Measurements from ENCODE around the gene PMVK.

Gene PMVK

DNA sequence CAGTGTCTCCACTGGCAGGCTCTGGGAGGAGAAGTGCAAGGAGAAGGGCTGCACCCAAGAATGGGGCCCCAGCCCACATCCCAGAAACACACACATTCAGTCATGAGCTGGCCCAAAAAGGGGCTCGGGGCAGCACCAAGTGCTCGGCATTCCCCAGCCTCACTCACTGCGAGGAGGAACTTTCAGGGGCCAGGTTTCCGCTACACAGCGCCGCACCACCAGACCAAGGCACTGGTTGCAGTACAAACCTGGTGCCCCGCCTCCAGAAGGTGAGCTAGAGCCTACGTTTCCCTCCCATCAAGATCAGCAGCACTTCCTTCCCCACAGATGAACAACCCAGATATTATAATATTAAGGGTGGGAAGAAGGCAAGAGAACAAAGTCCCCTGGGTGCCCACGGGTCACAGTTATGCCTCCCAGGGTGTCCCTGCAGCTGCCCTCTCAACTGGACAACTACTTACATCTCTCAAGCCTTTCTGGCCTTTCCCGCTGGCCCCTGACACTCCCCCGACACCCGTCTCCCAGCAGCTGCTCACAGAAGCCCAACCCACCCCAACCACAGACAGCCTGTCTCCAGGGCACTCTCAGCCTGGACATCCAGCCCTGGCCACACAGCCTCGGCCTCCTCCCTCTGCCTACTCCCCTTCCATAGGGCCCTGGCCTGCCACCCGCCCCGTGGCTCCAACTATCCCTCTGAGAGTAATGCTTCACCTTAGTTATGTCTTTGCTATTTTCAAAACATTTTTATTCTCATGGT lies 15.6 kb upstream of the PMVK start:
- DNase-seq (ENCODE audit: low read depth, low spot score): no peak

GRCh38 chr1:154948079-154948478 lies 11.6 kb upstream of the PMVK start:
- DNase-seq (ENCODE audit: low read depth, low spot score): no peak

- DNase-seq (ENCODE audit: low read depth, low spot score): no peak
Observed at GRCh38 chr1:154945962-154946850, 9.7 kb upstream of the PMVK start.

DNA sequence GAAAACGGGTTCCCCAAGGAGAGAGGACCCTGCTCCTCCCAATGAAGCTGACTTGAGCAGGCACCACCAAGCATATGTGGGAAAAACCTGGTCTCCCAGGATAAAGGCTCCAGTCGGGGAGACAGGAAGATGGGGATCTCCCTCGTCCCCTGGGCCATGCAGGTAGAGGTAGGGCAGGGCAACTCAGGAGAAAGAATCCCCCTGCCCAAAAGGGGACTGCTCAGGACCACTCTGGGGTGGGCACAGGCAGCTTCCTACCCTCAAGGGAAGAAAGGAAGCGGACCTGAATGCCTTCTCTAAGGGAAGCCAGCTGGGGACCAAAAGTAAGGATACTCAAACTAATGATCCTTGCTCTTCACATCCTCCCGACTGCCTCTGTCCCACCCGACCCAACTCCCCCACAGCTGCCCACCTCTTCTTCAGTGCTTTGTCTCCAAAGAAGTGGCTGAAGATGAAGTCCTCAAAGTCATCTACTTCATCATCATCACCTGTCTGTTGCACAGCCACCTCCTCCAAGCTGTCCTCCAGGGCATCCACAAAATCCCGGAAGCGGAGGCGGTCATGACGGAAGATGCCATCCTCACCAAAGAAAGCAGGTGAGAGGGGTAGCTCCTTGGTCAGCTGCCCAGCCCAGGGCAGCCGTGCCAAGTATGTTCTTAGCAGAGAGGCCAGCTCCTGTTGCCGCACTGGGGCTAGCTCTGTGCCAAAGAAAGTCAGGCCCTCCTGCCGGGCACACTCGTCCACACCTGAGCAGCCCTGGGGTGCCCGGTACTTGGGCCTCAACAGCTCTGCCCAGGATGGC lies 8.8 kb upstream of the PMVK start:
- DNase-seq (ENCODE audit: low read depth, low spot score): no peak

- no peak for DNase-seq (ENCODE audit: low read depth, low spot score)
Observed at GRCh38 chr1:154944401-154945159, 8.1 kb upstream of the PMVK start.

- no peak for DNase-seq (ENCODE audit: low read depth, low spot score)
Observed at GRCh38 chr1:154943649-154944400, 7.3 kb upstream of the PMVK start.

- no peak for DNase-seq (ENCODE audit: low read depth, low spot score)
Observed at GRCh38 chr1:154941333-154942013, 5.0 kb upstream of the PMVK start.

DNA sequence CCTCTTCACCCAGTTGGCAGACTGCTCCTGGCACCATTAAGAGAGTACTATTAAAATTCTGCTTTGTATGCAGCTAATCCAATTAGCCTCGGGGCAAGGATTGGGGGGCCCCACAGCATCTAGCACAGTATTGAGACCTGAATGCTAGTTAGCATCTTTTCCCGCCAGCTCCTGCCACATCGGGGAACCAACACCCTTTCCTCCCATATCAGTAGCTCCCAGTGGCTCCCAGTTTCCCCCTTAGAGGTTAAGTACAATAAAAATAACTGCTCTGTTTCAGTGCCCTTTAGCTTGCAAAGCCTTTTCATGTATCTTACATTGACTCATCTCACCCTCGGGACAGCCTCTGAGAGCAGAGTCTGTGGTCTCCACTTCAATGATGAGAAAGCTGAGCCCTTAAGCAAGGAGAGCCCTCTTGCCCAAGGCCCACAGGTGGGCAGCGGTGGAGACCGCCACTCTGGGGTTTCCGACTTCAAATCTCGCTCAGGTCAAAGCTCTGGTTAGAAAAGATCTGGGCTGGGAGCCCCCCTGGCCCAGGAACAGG lies 4.2 kb upstream of the PMVK start:
- DNase-seq (ENCODE audit: low read depth, low spot score): no peak

- no peak for DNase-seq (ENCODE audit: low read depth, low spot score)
Observed at GRCh38 chr1:154940213-154940560, 3.7 kb upstream of the PMVK start.

- no peak for DNase-seq (ENCODE audit: low read depth, low spot score)
Observed at GRCh38 chr1:154938604-154939399, 2.3 kb upstream of the PMVK start.

- DNase-seq (ENCODE audit: low read depth, low spot score): no peak
Observed at GRCh38 chr1:154937988-154938386, 1.5 kb upstream of the PMVK start.

- DNase-seq (ENCODE audit: low read depth, low spot score): peak; percentile 71
Observed at GRCh38 chr1:154937085-154937987, 817 bp upstream of the PMVK start.

DNA sequence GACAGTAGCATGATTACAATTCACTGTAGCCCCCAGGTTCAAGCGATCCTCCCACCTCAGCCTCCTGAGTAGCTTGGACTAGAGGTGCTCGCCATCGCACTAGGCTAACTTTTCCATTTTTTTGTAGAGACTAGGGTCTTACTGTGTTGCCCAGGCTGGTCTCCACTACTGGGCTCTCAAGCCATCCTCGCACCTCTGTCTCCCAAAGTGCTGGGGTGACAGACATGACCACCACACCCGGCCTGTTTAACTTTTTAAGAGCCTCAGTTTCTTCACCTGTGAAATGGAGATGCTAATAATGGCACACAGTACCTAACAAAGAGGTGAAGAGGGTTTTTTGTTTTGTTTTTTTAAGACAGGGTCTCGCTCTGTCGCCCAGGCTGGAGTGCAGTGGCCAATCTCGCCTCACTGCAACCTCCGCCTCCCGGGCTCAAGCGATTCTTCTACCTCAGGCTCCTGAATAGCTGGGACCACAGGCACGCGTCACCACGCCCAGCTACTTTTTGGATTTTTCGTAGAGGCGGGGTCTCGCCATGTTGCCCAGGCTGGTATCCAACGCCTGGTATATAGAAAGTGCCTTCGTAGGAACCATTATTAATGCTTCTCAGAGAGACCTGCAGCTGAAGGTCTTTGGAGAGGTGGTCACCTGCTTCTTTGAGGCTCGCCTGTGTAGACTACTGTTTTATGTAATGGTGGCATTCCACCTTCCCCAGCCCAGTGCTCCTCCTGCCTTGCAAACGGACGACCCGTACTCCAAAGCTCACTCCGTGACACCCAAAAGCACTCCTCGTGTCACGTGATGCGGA lies 567 bp downstream of the PMVK start:
- DNase-seq (ENCODE audit: low read depth, low spot score): no peak

DNA sequence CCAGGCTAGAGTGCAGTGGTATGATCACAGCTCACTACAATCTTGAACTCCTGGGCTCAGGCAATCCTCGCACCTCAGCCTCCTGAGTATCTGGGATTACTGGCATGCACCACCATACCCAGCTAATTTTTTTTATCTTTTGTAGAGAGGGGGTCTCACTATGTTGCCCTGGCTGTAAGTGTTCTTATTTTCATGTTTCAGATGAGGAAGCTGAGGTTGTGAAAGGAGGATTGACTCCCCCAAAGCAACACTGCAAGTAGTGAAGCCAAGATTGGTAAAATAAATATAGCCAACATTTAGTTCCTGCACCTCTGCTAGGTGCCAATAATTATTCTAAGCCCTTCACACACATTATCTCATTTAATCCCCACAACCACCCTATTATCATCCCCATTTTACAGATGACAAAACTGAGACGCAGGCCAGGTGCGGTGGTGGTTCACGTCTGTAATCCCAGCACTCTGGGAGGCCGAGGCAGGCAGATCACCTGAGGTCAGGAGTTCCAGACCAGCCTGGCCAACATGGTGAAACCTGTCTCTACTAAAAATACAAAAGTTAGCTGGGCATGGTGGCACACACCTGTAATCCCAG lies 2.1 kb downstream of the PMVK start:
- no peak for DNase-seq (ENCODE audit: low read depth, low spot score)

GRCh38 chr1:154931940-154932487 lies 4.5 kb downstream of the PMVK start:
- no peak for DNase-seq (ENCODE audit: low read depth, low spot score)

DNA sequence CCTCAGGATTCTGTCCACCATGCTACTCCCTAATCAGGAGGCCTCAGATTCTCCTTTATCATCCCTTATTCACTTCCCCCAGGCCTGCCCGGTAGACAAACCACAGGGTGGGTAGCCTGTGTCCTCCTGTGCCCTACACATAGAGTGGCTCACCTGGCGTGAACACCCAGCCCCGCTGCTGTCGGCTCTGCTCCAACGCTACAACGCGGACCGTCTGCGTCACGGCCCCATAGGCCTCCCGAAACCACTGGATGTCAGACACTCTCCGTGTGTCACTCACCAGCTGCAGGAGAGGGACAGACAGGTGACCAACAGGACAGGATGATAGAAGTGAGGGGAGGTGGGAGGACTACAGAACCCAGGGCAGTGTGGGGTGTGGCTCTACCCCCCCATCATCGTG lies 10.3 kb downstream of the PMVK start:
- DNase-seq (ENCODE audit: low read depth, low spot score): no peak
